ENCODE measurements around the gene RPS8.

DNA sequence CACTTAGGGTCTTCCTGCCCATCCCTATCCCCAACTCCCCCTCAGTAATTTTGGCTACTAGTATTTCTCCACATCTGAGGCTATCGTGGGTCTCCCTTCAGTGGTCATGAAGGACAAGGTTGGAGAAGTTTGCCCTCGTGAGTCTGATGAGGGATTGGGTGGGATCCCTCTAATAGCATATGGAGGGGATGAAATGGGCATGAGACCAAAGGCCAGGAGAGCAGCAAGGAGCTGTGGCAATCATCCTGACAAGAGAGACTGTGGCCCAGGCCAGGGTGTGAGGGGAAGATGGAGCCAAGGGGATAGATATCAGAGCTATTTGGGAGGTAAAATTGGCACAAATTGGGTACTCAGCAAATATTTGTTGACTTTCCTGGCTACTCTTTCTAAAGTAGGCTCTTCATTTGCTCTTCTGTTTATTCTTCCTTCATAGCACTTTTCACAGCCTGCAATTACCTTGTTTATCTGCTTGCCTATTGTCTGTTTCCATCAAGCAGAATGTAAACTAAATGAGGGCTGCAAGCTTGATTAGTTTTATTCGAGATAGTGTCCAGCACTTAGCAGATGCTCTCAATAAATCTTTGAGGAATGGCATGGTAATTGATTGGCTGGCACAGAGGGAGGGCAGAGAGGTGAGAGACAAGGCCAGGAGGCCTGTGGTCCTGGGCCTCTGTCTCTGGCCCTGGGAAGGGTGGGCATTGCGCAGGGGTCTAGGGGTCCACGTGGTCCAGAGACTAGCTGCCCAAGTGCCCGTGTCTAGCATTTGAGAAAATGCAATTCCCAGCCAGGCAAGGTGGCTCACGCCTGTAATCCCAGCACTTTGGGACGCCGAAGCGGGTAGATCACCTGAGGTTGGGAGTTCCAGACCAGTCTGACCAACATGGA lies 23.4 kb downstream of the RPS8 start:
- TF ChIP-seq, protein P1, sequence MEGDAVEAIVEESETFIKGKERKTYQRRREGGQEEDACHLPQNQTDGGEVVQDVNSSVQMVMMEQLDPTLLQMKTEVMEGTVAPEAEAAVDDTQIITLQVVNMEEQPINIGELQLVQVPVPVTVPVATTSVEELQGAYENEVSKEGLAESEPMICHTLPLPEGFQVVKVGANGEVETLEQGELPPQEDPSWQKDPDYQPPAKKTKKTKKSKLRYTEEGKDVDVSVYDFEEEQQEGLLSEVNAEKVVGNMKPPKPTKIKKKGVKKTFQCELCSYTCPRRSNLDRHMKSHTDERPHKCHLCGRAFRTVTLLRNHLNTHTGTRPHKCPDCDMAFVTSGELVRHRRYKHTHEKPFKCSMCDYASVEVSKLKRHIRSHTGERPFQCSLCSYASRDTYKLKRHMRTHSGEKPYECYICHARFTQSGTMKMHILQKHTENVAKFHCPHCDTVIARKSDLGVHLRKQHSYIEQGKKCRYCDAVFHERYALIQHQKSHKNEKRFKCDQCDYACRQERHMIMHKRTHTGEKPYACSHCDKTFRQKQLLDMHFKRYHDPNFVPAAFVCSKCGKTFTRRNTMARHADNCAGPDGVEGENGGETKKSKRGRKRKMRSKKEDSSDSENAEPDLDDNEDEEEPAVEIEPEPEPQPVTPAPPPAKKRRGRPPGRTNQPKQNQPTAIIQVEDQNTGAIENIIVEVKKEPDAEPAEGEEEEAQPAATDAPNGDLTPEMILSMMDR (IDR thresholded peaks at IDR 0.05; ENCODE audit: poor library complexity) = no peak
- TF ChIP-seq EZH2 (IDR thresholded peaks at IDR 0.05; ENCODE audit: borderline replicate concordance) = no peak
